Gastroesophageal sphincter (tissue), 3 donors: ENCODE results near the gene DMD.

Source experiments
- CTCF ChIP-seq, 4 experiments: fragments of 200-600 bp in 2 of 4; fragments of 450-650 bp in 2 of 4; sonication (generic) in 1 of 4; IDR thresholded peaks; one replicate each; pipeline ENCODE4 v1.5.1; 2017 to 2019; ENCODE audit warnings: antibody characterized with exemption in 4 of 4, mild to moderate bottlenecking in 2 of 4, moderate library complexity in 2 of 4
- EP300 ChIP-seq: sonication (generic); formaldehyde crosslinking; IDR thresholded peaks from one replicate; pipeline ENCODE4 v1.6.1; 2017; ENCODE audit warnings: antibody characterized with exemption, mild to moderate bottlenecking
- POLR2A ChIP-seq, 2 donors: fragments of 450-650 bp; IDR thresholded peaks; one replicate each; pipeline ENCODE4 v1.6.1; 2017; ENCODE audit warnings: antibody characterized with exemption in 2 of 2, mild to moderate bottlenecking in 2 of 2, moderate library complexity in 1 of 2
- POLR2AphosphoS5 ChIP-seq: sonication (generic); formaldehyde crosslinking; IDR thresholded peaks from one replicate; pipeline ENCODE4 v1.6.1; 2017; ENCODE audit warnings: antibody characterized with exemption

GRCh38 chrX:31649201-31649600 is 1562.1 kb downstream of the DMD start:
- TF ChIP-seq CTCF (IDR thresholded peaks at IDR 0.05) (no peak), POLR2A (IDR thresholded peaks at IDR 0.05) (no peak), POLR2AphosphoS5 (no peak), EP300 (no peak)
